GM12878 (cell line): ENCODE data around the gene CASP8AP2.
A peak's percentile ranks its signal among the peaks of the same experiment; 100 is the strongest.

Source experiments
- CEBPB ChIP-seq, 2 experiments: fragments of 150-350 bp in 1 of 2; IDR thresholded peaks; 2 replicates each; pipeline ENCODE4 v1.6.1; 2012 to 2014; ENCODE audit warnings: low read depth in 2 of 2, low read length in 2 of 2, borderline replicate concordance in 1 of 2, inconsistent platforms in 1 of 2
- CHD4 ChIP-seq: fragments of 200-600 bp; sonication (generic); IDR thresholded peaks from 2 replicates; pipeline ENCODE4 v1.6.1; 2016; ENCODE audit warnings: mild to moderate bottlenecking
- FOXM1 ChIP-seq: IDR thresholded peaks from 2 replicates; pipeline ENCODE4 v1.6.1; 2012; ENCODE audit warnings: low read depth, mild to moderate bottlenecking, inconsistent platforms, low read length, moderate library complexity
- RELA ChIP-seq: fragments of 450-650 bp; IDR thresholded peaks from 2 replicates; pipeline ENCODE4 v1.8.0; 2014; ENCODE audit warnings: borderline replicate concordance; ENCODE audit not compliant: partially characterized antibody
- RFX5 ChIP-seq: IDR thresholded peaks from 2 replicates; pipeline ENCODE4 v1.6.1; 2011; ENCODE audit warnings: low read depth, low read length, improper control_type of control experiment
- STAT1 ChIP-seq: fragments of 450-650 bp; conservative IDR thresholded peaks from 2 replicates; pipeline ENCODE4 v1.6.1; 2014; ENCODE audit warnings: antibody characterized with exemption, mild to moderate bottlenecking
- YY1 ChIP-seq: IDR thresholded peaks from 2 replicates; pipeline ENCODE4 v1.6.1; 2011; ENCODE audit warnings: low read depth, mild to moderate bottlenecking, low read length
- ZZZ3 ChIP-seq: IDR thresholded peaks from 2 replicates; pipeline ENCODE4 v1.6.1; 2011; ENCODE audit warnings: low read depth; ENCODE audit not compliant: control insufficient read depth, insufficient read length
- TF ChIP-seq, protein P1 (sequence below): IDR thresholded peaks from 2 replicates; pipeline ENCODE4 v1.6.1; 2011; ENCODE audit warnings: low read depth, mild to moderate bottlenecking, low read length, moderate library complexity, borderline replicate concordance; ENCODE audit errors: extremely low read depth
- TF ChIP-seq, protein P2 (sequence below): IDR thresholded peaks from 2 replicates; pipeline ENCODE4 v1.6.1; 2012; ENCODE audit warnings: low read depth, low read length, improper control_type of control experiment
- TF ChIP-seq, protein P3 (sequence below), 3 experiments: IDR thresholded peaks in 2 of 3; conservative IDR thresholded peaks in 1 of 3; 2 replicates each; pipeline ENCODE4 v1.5.1; 2011; ENCODE audit warnings: low read depth in 3 of 3, low read length in 3 of 3, mild to moderate bottlenecking in 3 of 3, control low read depth in 2 of 3, moderate library complexity in 2 of 3, inconsistent platforms in 1 of 3, mixed read lengths in 1 of 3; ENCODE audit not compliant: control insufficient read depth in 2 of 3, insufficient read depth in 1 of 3; ENCODE audit errors: extremely low read depth in 1 of 3

DNA sequence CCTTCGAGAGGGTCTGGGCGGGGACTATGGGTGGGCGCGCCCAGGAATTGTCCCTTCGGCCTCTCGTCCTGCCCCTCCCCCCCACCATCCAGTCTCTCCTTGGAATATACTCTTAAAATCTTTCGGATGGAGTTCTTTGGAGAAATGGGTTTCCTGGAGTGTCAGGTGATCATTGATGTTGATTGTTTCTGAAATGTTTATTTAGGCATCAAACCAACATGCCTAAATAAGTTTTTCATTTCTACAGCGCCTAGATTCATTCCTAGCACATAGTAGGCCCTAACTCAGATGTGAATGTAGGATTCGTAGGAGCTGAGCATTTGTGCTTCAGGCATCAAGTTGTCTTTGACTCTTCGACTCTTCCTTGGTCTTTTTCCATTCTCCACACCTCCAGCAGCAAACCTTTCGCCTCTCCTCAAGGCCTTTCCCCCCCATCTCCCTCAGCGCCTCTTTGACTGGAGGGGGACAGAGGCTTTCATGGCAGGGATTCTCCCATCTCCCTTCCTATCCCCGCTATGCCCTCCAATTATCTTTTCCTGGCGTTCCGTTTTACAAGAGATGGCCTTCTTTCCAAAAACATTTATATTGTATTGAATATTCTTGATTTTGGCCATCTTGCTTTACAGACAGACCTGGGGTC lies 610 bp downstream of the CASP8AP2 start:
- TF ChIP-seq, protein P1, sequence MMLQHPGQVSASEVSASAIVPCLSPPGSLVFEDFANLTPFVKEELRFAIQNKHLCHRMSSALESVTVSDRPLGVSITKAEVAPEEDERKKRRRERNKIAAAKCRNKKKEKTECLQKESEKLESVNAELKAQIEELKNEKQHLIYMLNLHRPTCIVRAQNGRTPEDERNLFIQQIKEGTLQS, result no peak
- TF ChIP-seq RELA, result no peak
- TF ChIP-seq RFX5, result no peak
- TF ChIP-seq, protein P2, sequence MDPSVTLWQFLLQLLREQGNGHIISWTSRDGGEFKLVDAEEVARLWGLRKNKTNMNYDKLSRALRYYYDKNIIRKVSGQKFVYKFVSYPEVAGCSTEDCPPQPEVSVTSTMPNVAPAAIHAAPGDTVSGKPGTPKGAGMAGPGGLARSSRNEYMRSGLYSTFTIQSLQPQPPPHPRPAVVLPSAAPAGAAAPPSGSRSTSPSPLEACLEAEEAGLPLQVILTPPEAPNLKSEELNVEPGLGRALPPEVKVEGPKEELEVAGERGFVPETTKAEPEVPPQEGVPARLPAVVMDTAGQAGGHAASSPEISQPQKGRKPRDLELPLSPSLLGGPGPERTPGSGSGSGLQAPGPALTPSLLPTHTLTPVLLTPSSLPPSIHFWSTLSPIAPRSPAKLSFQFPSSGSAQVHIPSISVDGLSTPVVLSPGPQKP, result no peak
- no peak for TF ChIP-seq CHD4
- peak; percentile 28; the same call in 1 of the 2 replicates for TF ChIP-seq YY1
- TF ChIP-seq, protein P3, sequence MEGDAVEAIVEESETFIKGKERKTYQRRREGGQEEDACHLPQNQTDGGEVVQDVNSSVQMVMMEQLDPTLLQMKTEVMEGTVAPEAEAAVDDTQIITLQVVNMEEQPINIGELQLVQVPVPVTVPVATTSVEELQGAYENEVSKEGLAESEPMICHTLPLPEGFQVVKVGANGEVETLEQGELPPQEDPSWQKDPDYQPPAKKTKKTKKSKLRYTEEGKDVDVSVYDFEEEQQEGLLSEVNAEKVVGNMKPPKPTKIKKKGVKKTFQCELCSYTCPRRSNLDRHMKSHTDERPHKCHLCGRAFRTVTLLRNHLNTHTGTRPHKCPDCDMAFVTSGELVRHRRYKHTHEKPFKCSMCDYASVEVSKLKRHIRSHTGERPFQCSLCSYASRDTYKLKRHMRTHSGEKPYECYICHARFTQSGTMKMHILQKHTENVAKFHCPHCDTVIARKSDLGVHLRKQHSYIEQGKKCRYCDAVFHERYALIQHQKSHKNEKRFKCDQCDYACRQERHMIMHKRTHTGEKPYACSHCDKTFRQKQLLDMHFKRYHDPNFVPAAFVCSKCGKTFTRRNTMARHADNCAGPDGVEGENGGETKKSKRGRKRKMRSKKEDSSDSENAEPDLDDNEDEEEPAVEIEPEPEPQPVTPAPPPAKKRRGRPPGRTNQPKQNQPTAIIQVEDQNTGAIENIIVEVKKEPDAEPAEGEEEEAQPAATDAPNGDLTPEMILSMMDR (IDR thresholded peaks at IDR 0.05 in 2 of 3, conservative IDR thresholded peaks at IDR 0.05 in 1 of 3; ENCODE audit: control insufficient read depth in 2 of 3, extremely low read depth in 1 of 3, insufficient read depth in 1 of 3, low read depth in 3 of 3, low read length in 3 of 3), result no peak
- TF ChIP-seq FOXM1, result no peak
- TF ChIP-seq STAT1, result no peak
- no peak for TF ChIP-seq CEBPB (IDR thresholded peaks at IDR 0.05; ENCODE audit: borderline replicate concordance in 1 of 2, low read depth in 2 of 2, low read length in 2 of 2)
- no peak for TF ChIP-seq ZZZ3
